Neuron (in vitro differentiated cells): ENCODE data around the gene LEO1.
"Not testable (repeated sequence)": the region's sequence is repeated elsewhere in the genome, so short reads cannot be mapped to it uniquely, and the experiment has no call there.

Experiments
- H2AFZ ChIP-seq: one replicate; pipeline ENCODE4 v1.6.1; 2013; ENCODE audit warnings: low read depth, mild to moderate bottlenecking, inconsistent platforms, low read length, moderate library complexity
- H3K27me3 ChIP-seq: one replicate; pipeline ENCODE4 v1.6.1; 2013; ENCODE audit warnings: low read length; ENCODE audit not compliant: insufficient read depth
- H3K36me3 ChIP-seq: one replicate; pipeline ENCODE4 v1.6.1; 2013; ENCODE audit warnings: low read length; ENCODE audit not compliant: insufficient read depth
- H3K4me1 ChIP-seq: one replicate; pipeline ENCODE4 v1.6.1; 2013; ENCODE audit warnings: low read length; ENCODE audit not compliant: insufficient read depth
- H3K4me3 ChIP-seq: 2 replicates; pipeline ENCODE4 v1.5.1; 2013; ENCODE audit warnings: mild to moderate bottlenecking, low read length, moderate library complexity
- H3K9me3 ChIP-seq: one replicate; pipeline ENCODE4 v1.6.1; 2013; ENCODE audit warnings: low read length

LEO1 gene

DNA sequence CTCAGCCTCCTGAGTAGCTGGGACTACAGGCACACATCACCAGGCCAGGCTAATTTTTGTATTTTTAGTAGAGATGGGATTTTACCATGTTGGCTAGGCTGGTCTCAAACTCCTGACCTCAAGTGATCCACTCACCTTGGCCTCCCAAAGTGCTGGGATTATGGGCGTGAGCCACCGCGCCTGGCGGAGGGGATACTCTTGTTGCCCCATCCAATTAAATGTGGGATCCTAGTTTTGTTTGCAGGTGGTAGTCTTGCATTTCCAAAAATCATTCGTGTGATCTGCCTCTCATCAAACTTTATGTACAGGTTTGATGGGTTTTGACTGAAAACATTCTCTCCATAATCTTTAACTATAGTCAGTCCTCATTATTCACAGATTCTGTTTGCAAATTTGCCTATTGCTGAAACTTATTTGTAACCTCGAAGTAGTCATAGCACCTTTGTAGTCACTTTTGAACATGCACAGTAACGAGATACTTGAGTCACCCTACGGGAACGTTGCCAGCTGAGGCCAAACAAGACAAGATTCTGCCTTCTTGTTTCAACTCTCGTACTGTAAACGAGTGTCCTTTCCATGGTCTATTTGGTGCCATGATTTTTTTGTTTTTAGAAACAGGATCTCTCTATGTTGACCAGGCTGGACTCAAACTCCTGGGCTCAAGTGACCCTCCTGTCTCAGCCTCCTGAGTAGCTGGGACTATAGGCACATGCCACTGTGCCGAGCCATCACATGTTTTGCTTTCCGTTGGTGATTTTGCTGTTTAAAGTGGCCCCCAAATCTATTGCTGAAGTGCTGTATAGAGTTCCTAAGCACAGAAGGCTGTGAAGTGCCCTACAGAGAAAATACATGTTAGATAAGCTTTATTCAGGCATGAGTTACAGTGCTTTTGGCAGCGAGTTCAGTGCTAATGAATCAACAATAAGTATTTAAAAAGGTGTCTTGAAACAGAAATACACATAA is 39.3 kb upstream of the LEO1 start:
- Histone ChIP-seq H3K4me3 (no peak overlapping the region), H3K36me3 (no peaks in the 10 kb centered on the region), H3K4me1 (peaks cover 14% of the 10 kb centered on the region), H3K27me3 (no peaks in the 10 kb centered on the region), H3K9me3 (no peaks in the 10 kb centered on the region), H2AFZ (no peak overlapping the region)

DNA sequence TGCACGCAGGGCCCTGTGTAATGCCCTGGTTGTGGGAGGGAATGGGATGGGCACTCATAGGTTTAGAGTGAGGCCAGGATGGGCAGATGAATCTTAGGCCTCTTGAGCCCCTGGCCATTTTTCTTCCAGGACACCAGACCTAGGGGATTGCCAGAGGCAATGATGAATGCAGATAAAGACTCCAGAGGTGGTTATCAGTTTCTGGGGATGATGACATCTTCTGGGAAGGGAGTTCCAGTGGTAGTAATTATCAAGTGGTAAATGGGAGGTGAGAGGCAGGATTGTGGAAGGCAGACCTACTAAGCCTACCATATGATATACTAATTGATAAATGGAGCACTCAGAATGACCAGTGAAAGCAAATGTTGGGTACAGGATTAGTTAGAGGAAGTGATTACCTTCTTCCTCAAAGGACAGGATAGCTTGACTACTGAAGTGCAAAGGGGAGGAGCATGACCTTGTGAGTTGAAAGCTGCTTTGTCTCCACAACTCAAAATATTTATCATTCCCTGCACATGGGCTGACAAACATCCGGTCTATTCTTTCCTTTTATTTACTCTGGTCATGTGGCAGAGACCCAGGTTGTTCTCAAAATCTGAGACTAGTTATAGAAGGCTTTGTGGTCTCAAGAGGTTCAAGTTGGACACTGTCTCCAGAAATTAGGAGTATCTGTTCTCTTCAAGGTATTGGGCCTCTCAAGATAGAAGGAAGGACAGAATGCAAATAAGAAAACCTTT is 37.3 kb upstream of the LEO1 start:
- Histone ChIP-seq H2AFZ (no peak overlapping the region), H3K9me3 (no peaks in the 10 kb centered on the region), H3K36me3 (no peaks in the 10 kb centered on the region), H3K4me3 (no peak overlapping the region), H3K4me1 (peaks cover 14% of the 10 kb centered on the region), H3K27me3 (no peaks in the 10 kb centered on the region)

DNA sequence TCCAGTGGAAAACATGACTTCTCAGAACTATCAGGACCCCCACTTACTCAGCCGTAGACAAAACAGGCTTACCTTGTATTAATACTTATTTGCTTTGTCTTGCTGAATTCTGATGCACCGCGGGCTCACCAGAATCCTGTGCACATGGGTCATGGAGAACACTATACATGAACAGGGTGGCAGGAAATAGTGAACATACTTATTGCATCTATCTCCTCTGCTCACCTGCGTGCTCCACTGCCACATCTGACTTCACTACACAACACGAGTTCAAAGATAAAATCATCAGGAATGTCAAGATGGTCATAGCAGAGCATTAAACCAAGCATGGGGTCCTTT is 36.8 kb upstream of the LEO1 start:
- Histone ChIP-seq H3K27me3 (no peaks in the 10 kb centered on the region), H3K9me3 (no peaks in the 10 kb centered on the region), H2AFZ (no peak overlapping the region), H3K36me3 (no peaks in the 10 kb centered on the region), H3K4me1 (peaks cover 14% of the 10 kb centered on the region), H3K4me3 (no peak overlapping the region)

DNA sequence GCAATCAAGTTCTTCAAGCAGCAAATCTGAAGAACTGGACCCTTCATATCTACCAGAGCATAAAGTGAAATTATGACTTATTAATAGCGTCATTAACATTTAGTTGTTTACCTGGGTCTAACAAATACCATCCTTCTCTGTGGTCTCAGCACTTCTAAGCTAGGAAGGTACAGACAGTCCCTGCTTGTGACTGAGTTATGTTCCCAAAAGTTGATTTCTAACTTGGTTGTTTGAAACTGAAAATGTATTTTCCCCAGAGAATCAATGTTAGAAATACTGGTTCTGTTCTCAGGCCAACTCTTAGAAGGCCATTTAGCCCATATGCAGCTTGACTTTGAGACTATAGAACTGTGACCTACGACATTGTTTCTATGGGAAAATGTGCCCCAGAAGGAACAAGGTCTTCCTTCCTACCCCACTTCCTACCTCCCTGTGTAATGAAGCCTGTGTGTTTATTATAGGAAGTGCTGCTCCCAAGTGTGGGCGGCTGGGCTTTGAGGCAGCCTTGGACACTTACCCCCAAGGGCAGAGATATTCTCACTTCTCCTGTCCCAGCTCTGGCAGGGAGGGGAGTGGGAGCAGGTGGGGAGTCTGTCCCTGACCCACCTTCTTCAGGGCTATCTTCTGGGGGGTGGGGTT is 35.2 kb upstream of the LEO1 start:
- no peaks in the 10 kb centered on the region for H3K36me3 ChIP-seq
- H3K4me3 ChIP-seq = no peak overlapping the region
- H3K9me3 ChIP-seq = no peaks in the 10 kb centered on the region
- no peak overlapping the region for H2AFZ ChIP-seq
- H3K4me1 ChIP-seq = peaks cover 8% of the 10 kb centered on the region
- H3K27me3 ChIP-seq = no peaks in the 10 kb centered on the region

DNA sequence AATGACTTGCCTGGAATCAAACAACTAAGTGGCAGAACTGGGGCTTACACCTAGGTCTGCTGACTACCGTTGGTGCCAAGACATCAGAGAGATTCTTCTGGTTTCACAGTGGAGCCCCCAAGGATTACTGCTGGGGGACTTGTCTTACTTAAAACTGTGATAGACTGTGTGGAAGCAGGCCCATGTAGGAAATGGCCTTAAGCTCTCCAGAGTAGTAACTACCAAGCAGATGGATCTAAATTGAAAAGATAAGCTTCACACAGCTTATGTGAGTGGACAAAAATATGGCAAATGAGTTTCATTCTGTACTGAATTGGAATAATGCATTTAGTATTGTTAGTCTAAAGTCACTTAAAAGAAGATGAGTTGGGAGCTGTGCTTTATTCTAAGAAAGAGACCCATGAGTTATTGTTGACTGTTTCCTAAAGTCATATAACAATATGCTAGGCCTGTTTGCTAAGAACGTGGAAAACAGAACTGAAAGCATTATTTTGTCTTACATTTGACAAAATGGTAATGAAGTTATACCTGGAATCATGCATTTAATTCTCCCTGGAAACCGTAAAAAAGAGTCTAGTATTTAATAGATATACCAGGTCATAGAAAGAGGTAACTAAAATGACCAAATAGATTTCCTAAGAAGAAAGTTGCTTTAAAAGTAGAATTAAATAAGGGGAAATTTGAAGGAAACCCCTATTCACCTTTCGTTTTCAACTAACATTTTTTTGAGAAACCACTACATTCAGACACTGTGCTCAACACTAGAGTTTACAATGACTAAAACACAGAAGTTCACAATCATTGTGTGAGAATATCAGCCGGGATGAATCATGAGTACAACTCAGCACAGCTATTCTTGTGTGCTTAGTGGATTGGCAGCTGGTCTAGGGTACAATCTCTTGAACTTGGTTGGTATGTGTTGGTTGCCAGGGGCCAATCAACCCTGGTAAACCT is 34.4 kb upstream of the LEO1 start:
- Histone ChIP-seq H3K9me3 (no peaks in the 10 kb centered on the region), H3K27me3 (no peaks in the 10 kb centered on the region), H3K4me3 (no peak overlapping the region), H3K4me1 (peaks cover 5% of the 10 kb centered on the region), H2AFZ (no peak overlapping the region), H3K36me3 (no peaks in the 10 kb centered on the region)

DNA sequence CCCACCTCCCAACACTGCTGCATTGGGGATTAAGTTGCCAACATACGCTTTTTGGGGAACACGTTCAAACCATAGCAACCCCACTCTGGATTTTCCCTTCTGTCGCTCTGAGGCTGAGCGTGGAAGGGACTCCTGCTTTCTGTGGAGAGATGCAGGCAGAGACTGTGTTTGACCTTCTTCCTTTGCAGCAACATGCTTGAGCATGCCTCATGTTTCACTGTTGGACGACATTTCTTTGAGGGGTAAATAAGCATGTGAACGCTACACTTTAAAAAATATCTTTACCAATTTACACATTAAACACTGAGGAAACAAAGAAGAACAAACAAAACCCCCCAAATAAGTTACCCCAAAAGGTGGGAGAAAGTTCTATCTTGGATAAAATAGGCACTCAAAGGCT is 33.2 kb upstream of the LEO1 start:
- H3K36me3 ChIP-seq = no peaks in the 10 kb centered on the region
- H3K4me3 ChIP-seq = no peak overlapping the region
- no peaks in the 10 kb centered on the region for H3K9me3 ChIP-seq
- H3K27me3 ChIP-seq = no peaks in the 10 kb centered on the region
- peaks cover 5% of the 10 kb centered on the region for H3K4me1 ChIP-seq
- H2AFZ ChIP-seq = no peak overlapping the region

DNA sequence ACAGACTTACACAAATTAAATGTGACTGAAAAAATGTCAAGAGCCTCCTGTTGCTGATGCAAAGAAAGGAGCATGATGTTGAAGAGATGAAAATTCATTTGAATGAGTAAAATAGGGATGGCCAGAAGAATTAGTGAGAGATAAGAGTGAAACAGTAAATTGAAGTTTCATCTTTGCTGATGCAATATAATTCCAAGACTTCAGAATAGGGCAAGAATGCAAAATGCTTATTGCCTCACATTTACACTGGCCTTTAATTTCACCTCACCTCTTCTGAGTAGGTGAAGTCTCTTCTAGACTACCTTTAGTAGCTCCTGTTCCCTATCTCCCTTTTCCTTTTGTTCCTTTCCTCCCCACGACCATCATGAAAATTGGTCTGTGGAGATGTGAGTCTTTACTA is 32.1 kb upstream of the LEO1 start:
- Histone ChIP-seq H2AFZ (no peak overlapping the region), H3K27me3 (no peaks in the 10 kb centered on the region), H3K4me3 (no peak overlapping the region), H3K36me3 (no peaks in the 10 kb centered on the region), H3K4me1 (no peaks in the 10 kb centered on the region), H3K9me3 (no peaks in the 10 kb centered on the region)

DNA sequence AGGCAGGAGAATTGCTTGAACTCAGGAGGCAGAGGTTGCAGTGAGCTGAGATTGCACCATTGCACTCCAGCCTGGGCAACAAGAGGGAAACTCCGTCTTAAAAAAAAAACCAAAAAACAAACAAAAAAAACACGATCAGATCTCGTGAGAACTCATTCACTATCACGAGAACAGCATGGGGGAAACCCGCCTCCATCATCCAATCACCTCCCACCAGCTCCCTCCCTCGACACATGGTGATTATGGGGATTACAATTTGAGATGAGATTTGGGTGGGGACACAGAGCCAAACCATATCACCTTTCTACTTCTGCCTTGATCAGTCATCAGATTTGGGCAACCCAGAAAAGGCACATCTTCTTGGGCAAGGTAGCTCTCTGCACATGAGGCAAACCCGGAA is 31.5 kb upstream of the LEO1 start:
- H3K4me3 ChIP-seq, H3K27me3 ChIP-seq, H3K36me3 ChIP-seq, H2AFZ ChIP-seq, H3K4me1 ChIP-seq, H3K9me3 ChIP-seq: not testable (repeated sequence)

DNA sequence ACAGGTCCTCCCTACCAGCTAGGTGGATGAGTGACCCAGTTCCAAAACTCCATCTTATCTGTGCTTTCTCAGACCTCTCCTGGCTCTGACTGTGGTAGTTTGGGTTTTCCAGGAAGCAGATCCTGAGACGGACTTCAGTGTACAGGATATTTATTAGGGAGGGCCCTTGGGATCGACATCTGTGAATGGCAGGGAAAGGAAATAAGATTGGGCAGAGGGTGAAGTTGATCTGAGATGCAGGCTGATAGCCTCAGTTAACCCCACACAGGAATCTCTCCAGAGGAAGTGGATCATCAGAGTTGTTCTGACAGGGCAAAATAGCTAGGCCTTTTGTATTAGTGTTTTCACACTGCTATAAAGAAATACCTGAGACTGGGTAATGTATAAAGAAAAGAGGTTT is 30.8 kb upstream of the LEO1 start:
- Histone ChIP-seq H3K9me3 (no peaks in the 10 kb centered on the region), H3K4me1 (no peaks in the 10 kb centered on the region), H2AFZ (no peak overlapping the region), H3K27me3 (no peaks in the 10 kb centered on the region), H3K36me3 (no peaks in the 10 kb centered on the region), H3K4me3 (no peak overlapping the region)

DNA sequence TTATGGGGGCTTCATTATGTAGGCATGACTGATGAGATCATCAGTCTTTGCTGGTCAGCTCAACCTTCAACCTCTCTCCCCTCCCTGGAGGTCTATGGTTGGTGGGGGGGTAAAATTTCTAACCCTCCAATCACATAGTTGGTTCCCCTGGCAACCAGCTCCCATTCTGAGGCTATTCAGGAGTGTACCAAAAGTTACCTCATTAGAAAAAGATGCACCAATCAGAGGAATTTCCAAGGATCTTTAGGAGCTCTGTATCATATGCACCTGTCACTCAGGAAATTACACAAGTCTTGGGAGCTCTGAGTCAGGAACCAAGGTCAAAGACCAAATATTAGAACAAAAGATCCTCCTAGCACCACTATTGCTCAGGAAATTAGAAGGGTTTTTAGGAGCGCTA is 21.4 kb upstream of the LEO1 start:
- Histone ChIP-seq H3K27me3 (no peaks in the 10 kb centered on the region), H3K36me3 (no peaks in the 10 kb centered on the region)

DNA sequence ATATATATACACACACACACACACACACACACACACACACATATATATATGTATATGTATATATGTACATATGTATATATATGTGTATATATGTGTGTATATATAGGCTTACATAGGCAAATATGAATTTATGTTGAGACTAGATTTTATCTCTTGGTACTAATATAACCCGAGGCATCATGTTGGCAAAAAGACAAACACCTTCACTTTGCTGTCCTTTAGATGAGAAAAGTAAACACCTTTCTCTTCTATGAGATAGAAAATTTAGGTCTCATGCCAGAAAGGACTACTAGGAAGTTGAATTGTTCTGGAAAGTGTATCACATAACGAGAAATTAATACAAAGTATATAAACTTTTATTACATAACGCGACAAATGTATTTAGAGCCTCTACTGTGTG is 19.6 kb upstream of the LEO1 start:
- Histone ChIP-seq H3K27me3 (no peaks in the 10 kb centered on the region), H2AFZ (no peak overlapping the region), H3K4me3 (no peak overlapping the region), H3K4me1 (peaks cover 13% of the 10 kb centered on the region), H3K36me3 (no peaks in the 10 kb centered on the region), H3K9me3 (no peaks in the 10 kb centered on the region)

More for the DNA sequence above, 21.4 kb upstream of the LEO1 start:
- Histone ChIP-seq H3K4me1 (peaks cover 13% of the 10 kb centered on the region), H3K9me3 (no peaks in the 10 kb centered on the region), H2AFZ (no peak overlapping the region), H3K4me3 (no peak overlapping the region)

DNA sequence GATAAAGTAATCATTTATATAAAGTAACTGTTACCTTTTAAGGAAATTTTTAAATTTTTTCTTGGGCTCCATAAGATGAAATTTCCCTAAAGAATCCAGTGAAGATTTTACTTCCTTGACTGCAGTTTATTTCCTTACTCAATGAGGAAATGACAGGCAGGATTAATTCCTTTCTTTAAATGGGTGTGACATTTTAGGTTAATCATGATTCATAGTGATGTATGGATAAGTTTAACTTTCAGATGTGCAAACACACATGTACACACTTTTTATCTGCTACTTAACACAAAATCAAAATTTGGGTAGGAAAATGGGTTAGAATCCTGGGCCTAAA is 11.2 kb upstream of the LEO1 start:
- H2AFZ ChIP-seq = no peak overlapping the region
- H3K9me3 ChIP-seq = no peaks in the 10 kb centered on the region
- peaks cover 7% of the 10 kb centered on the region for H3K4me1 ChIP-seq
- H3K4me3 ChIP-seq = no peak overlapping the region
- no peaks in the 10 kb centered on the region for H3K36me3 ChIP-seq
- no peaks in the 10 kb centered on the region for H3K27me3 ChIP-seq
